Fibroblast of lung (primary cell): ENCODE measurements around the gene CLNK. TPM values are rescaled to one million over a fixed set of nuclear protein-coding genes. Genes with fewer than 3 reads are reported as not detected.

Experiments
- DNase-seq, 2 donors: peaks; one replicate each; pipeline versions ENCODE4 v3.0.0 to v3.0.0-alpha.2; 2010; ENCODE audit warnings: low read depth in 2 of 2
- H2AFZ ChIP-seq: 2 replicates; pipeline ENCODE4 v1.5.1; 2012; ENCODE audit warnings: low read length, control low read depth, inconsistent platforms
- H3K27ac ChIP-seq: 2 replicates; pipeline ENCODE4 v1.5.1; 2011; ENCODE audit warnings: low read length, control low read depth; ENCODE audit not compliant: insufficient read depth
- H3K27me3 ChIP-seq: 2 replicates; pipeline ENCODE4 v1.5.1; 2011; ENCODE audit warnings: mild to moderate bottlenecking, low read length; ENCODE audit not compliant: control insufficient read depth, insufficient read depth
- H3K36me3 ChIP-seq: 2 replicates; pipeline ENCODE4 v1.5.1; 2011; ENCODE audit warnings: low read length; ENCODE audit not compliant: control insufficient read depth, insufficient read depth
- H3K4me1 ChIP-seq: 2 replicates; pipeline ENCODE4 v1.5.1; 2011; ENCODE audit warnings: low read length; ENCODE audit not compliant: control insufficient read depth, insufficient read depth; ENCODE audit errors: extremely low read depth
- H3K4me2 ChIP-seq: 2 replicates; pipeline ENCODE4 v1.5.1; 2011; ENCODE audit warnings: low read length, control low read depth; ENCODE audit not compliant: insufficient read depth; ENCODE audit errors: extremely low read depth
- H3K4me3 ChIP-seq, 4 experiments: fragments of 200-600 bp in 1 of 4; sonication (generic) in 1 of 4; replicated peaks in 1 of 4; 2 replicates each; pipeline ENCODE4 v1.5.1; 2011 to 2016; ENCODE audit warnings: low read length in 4 of 4, low read depth in 3 of 4, mild to moderate bottlenecking in 3 of 4, control low read depth in 2 of 4, inconsistent platforms in 1 of 4, mixed read lengths in 1 of 4; ENCODE audit not compliant: insufficient read depth in 1 of 4; ENCODE audit errors: control extremely low read depth in 1 of 4
- H3K79me2 ChIP-seq: 2 replicates; pipeline ENCODE4 v1.5.1; 2012; ENCODE audit warnings: mild to moderate bottlenecking, low read length, inconsistent platforms; ENCODE audit not compliant: control insufficient read depth, insufficient read depth
- H3K9ac ChIP-seq: 2 replicates; pipeline ENCODE4 v1.5.1; 2011; ENCODE audit warnings: mild to moderate bottlenecking, low read length, control low read depth; ENCODE audit not compliant: insufficient read depth
- H3K9me3 ChIP-seq: 2 replicates; pipeline ENCODE4 v1.5.1; 2012; ENCODE audit warnings: low read depth, low read length; ENCODE audit not compliant: control insufficient read depth, insufficient read depth
- H4K20me1 ChIP-seq: 2 replicates; pipeline ENCODE4 v1.5.1; 2011; ENCODE audit warnings: low read length; ENCODE audit not compliant: control insufficient read depth, insufficient read depth; ENCODE audit errors: extremely low read depth
- EZH2 ChIP-seq: IDR thresholded peaks from 2 replicates; pipeline ENCODE4 v1.5.1; 2012; ENCODE audit warnings: low read length, control low read depth, mild to moderate bottlenecking; ENCODE audit errors: missing control alignments
- polyA plus RNA-seq, 2 donors: library from polyadenylated mRNA; depleted of rRNA in 1 of 2; stranded (reverse) in 1 of 2; unstranded in 1 of 2; fragments of >200 nt; gene quantifications; 2 replicates each; pipeline ENCODE4 v1.2.1, GENCODE V29; 2011 to 2012; ENCODE audit warnings: missing spikeins in 1 of 2
- total RNA-seq: library from RNA; depleted of rRNA; stranded (reverse); fragments of >200 nt; gene quantifications from 2 replicates; pipeline ENCODE4 v1.2.1, GENCODE V29; 2014
- TF ChIP-seq, protein P1 (sequence below), 2 donors: IDR thresholded peaks in 1 of 2; conservative IDR thresholded peaks in 1 of 2; 1 replicate in 1 of 2; 2 replicates in 1 of 2; pipeline ENCODE4 v1.5.1; 2011 to 2012; ENCODE audit warnings: low read length in 2 of 2, control low read depth in 1 of 2, inconsistent platforms in 1 of 2, low read depth in 1 of 2, mild to moderate bottlenecking in 1 of 2

The CLNK gene
- total and polyA plus RNA-seq, 2 donors (not counting 1 experiment from before 2014, with no cell fraction given): not detected

DNA sequence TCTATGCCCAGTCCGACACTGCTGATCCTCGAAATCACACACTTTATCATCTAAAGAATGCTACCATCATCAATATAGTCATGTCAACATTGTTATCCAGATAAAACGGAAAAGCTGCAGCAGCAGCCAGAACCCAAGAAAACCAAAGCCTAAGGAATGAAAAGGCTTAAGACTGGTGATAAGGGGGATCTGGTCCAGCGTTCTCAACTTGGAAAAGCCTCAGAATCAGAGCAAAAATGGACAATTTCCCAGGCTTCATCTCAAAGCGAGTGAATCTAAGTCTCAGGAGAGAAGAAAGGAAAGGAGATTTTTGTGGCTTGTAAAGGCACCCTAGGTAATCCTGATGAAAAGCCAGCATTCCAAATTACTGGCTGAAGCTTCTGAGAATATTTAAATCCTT, 235.6 kb downstream of the CLNK start:
- TF ChIP-seq, protein P1, sequence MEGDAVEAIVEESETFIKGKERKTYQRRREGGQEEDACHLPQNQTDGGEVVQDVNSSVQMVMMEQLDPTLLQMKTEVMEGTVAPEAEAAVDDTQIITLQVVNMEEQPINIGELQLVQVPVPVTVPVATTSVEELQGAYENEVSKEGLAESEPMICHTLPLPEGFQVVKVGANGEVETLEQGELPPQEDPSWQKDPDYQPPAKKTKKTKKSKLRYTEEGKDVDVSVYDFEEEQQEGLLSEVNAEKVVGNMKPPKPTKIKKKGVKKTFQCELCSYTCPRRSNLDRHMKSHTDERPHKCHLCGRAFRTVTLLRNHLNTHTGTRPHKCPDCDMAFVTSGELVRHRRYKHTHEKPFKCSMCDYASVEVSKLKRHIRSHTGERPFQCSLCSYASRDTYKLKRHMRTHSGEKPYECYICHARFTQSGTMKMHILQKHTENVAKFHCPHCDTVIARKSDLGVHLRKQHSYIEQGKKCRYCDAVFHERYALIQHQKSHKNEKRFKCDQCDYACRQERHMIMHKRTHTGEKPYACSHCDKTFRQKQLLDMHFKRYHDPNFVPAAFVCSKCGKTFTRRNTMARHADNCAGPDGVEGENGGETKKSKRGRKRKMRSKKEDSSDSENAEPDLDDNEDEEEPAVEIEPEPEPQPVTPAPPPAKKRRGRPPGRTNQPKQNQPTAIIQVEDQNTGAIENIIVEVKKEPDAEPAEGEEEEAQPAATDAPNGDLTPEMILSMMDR (conservative IDR thresholded peaks at IDR 0.05 in 1 of 2, IDR thresholded peaks at IDR 0.05 in 1 of 2; ENCODE audit: low read depth in 1 of 2, low read length in 2 of 2): no peak
- TF ChIP-seq EZH2: no peak
- Histone ChIP-seq H3K27me3 (no peaks in the 10 kb centered on the region), H4K20me1 (no peaks in the 10 kb centered on the region), H3K79me2 (no peaks in the 10 kb centered on the region), H3K9me3 (no peaks in the 10 kb centered on the region), H2AFZ (no peak overlapping the region), H3K36me3 (peaks cover 7% of the 10 kb centered on the region), H3K27ac (no peak overlapping the region), H3K4me3 (no peak overlapping the region), H3K9ac (no peak overlapping the region), H3K4me1 (no peaks in the 10 kb centered on the region), H3K4me2 (no peak overlapping the region)
- DNase-seq: no peak

DNA sequence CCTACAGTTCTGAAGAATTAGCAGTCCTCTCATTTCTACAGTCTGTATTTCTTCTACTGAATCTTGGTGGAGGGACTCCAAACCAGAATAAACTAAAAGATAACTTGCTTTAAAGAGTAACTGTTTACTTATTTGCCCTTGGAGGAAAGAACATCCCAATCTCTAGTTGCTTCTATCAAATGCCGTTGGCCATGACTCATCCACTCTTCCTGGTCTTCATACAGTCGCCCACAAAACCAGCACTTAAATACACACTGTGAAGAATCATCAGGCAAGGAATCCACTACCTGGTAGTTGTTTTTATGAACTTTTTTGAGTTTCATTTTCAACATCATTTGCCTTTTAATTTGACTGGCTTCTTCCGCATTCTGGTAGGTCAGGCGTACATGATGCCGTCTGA, 241.6 kb downstream of the CLNK start:
- H2AFZ ChIP-seq: no peak overlapping the region
- no peak overlapping the region for H3K4me2 ChIP-seq
- no peaks in the 10 kb centered on the region for H3K4me1 ChIP-seq
- no peak overlapping the region for H3K4me3 ChIP-seq
- no peaks in the 10 kb centered on the region for H3K27me3 ChIP-seq
- no peaks in the 10 kb centered on the region for H3K79me2 ChIP-seq
- no peak overlapping the region for H3K27ac ChIP-seq
- H3K36me3 ChIP-seq: peaks cover 2% of the 10 kb centered on the region
- H4K20me1 ChIP-seq: no peaks in the 10 kb centered on the region
- peak in 1 of 2 donors; percentile 28 for DNase-seq
- no peaks in the 10 kb centered on the region for H3K9me3 ChIP-seq
- no peak overlapping the region for H3K9ac ChIP-seq
- TF ChIP-seq, protein P1 (conservative IDR thresholded peaks at IDR 0.05 in 1 of 2, IDR thresholded peaks at IDR 0.05 in 1 of 2; ENCODE audit: low read depth in 1 of 2, low read length in 2 of 2): no peak
- no peak for TF ChIP-seq EZH2

GRCh38 chr4:10441512-10441911, 243.1 kb downstream of the CLNK start:
- TF ChIP-seq EZH2: no peak
- TF ChIP-seq, protein P1 (conservative IDR thresholded peaks at IDR 0.05 in 1 of 2, IDR thresholded peaks at IDR 0.05 in 1 of 2; ENCODE audit: low read depth in 1 of 2, low read length in 2 of 2): no peak

More at GRCh38 chr4:10441512-10441911, 243.1 kb downstream of the CLNK start:
- Histone ChIP-seq H3K4me2 (no peak overlapping the region), H3K36me3 (peaks cover 2% of the 10 kb centered on the region), H3K9me3 (no peaks in the 10 kb centered on the region), H3K27ac (no peak overlapping the region), H3K9ac (no peak overlapping the region), H3K4me3 (no peak overlapping the region), H3K79me2 (no peaks in the 10 kb centered on the region), H3K4me1 (no peaks in the 10 kb centered on the region), H4K20me1 (no peaks in the 10 kb centered on the region), H2AFZ (no peak overlapping the region), H3K27me3 (no peaks in the 10 kb centered on the region)
- DNase-seq: no peak
